ENCODE data around the gene BRD3.

The BRD3 gene

GRCh38 chr9:134053941-134054761 is 13.7 kb downstream of the BRD3 start:
- DNase-seq = no peak

- no peak for DNase-seq
Observed at GRCh38 chr9:134053401-134053871, 14.4 kb downstream of the BRD3 start.

- DNase-seq = no peak
Observed at GRCh38 chr9:134052941-134053340, 14.9 kb downstream of the BRD3 start.

GRCh38 chr9:134052491-134052890 is 15.3 kb downstream of the BRD3 start:
- DNase-seq = no peak

- DNase-seq = no peak
Observed at GRCh38 chr9:134051319-134051718, 16.5 kb downstream of the BRD3 start.

GRCh38 chr9:134050726-134051125 is 17.1 kb downstream of the BRD3 start:
- no peak for DNase-seq

GRCh38 chr9:134049772-134050588 is 17.8 kb downstream of the BRD3 start:
- DNase-seq = no peak

GRCh38 chr9:134049236-134049635 is 18.6 kb downstream of the BRD3 start:
- no peak for DNase-seq

- DNase-seq = no peak
Observed at GRCh38 chr9:134048582-134048968, 19.3 kb downstream of the BRD3 start.

- no peak for DNase-seq
Observed at GRCh38 chr9:134047868-134048581, 19.8 kb downstream of the BRD3 start.

- DNase-seq = no peak
Observed at GRCh38 chr9:134046894-134047681, 20.7 kb downstream of the BRD3 start.

- no peak for DNase-seq
Observed at GRCh38 chr9:134045841-134046544, 21.8 kb downstream of the BRD3 start.

- no peak for DNase-seq
Observed at GRCh38 chr9:134044944-134045343, 22.9 kb downstream of the BRD3 start.

- no peak for DNase-seq
Observed at GRCh38 chr9:134043531-134043988, 24.3 kb downstream of the BRD3 start.

GRCh38 chr9:134041649-134041962 is 26.2 kb downstream of the BRD3 start:
- no peak for DNase-seq

- DNase-seq = no peak
Observed at GRCh38 chr9:134040781-134041648, 26.8 kb downstream of the BRD3 start.

GRCh38 chr9:134040176-134040565 is 27.7 kb downstream of the BRD3 start:
- DNase-seq = no peak

GRCh38 chr9:134039386-134040175 is 28.2 kb downstream of the BRD3 start:
- DNase-seq = no peak

- no peak for DNase-seq
Observed at GRCh38 chr9:134037641-134038040, 30.2 kb downstream of the BRD3 start.

GRCh38 chr9:134036130-134036529 is 31.7 kb downstream of the BRD3 start:
- DNase-seq = no peak
